ENCODE results near the gene TTC29.
"Not testable (repeated sequence)": the region's sequence is repeated elsewhere in the genome, so short reads cannot be mapped to it uniquely, and the experiment has no call there.

Gene TTC29

DNA sequence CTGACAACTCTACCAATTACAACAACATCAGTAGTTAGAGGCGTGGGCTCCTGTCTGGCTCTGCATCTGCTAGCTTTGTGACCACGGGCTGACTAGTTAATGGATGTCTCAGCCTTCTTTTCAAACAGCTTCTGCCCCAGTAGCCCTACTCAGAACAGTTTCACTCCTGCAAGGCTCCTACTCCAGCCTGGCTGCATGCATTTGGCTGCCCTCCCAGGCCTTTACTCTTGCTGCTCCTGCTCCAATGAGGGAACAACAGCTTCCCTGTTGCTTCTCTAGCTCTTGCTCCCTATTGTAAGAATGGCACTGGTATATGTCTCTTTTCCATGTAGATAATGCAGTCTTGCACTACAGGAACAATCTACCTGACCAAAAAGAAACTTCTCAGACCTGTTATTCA, 93.3 kb downstream of the TTC29 start:
- DNase-seq: no peak

GRCh38 chr4:146847345-146847744, 98.3 kb downstream of the TTC29 start:
- DNase-seq: no peak

GRCh38 chr4:146846882-146847281, 98.8 kb downstream of the TTC29 start:
- no peak for DNase-seq

- DNase-seq: no peak
Measured at GRCh38 chr4:146844761-146845160, 100.9 kb downstream of the TTC29 start.

- DNase-seq: no peak
Measured at GRCh38 chr4:146842876-146843275, 102.8 kb downstream of the TTC29 start.

DNA sequence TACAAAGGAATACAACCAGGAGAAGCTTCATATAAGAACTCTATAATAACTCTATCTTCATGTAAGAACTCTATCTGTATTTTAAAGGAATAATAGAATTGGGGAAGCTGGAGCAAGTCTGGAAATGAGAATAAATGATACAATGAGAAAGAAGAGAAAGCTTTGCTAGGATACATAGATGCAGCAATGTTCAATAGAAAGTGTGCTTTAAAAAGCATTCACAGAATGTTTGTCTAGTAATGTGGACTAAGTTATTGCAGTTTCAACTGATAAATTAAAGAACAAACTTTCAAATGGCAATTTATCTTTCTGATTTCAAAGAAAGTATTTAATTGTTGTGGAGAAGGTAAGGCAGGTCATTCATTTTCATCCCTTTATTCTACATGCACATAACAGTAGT, 104.9 kb downstream of the TTC29 start:
- no peak for DNase-seq

- no peak for DNase-seq
Measured at GRCh38 chr4:146835096-146835495, 110.6 kb downstream of the TTC29 start.

GRCh38 chr4:146834263-146835034, 111.2 kb downstream of the TTC29 start:
- DNase-seq: no peak

DNA sequence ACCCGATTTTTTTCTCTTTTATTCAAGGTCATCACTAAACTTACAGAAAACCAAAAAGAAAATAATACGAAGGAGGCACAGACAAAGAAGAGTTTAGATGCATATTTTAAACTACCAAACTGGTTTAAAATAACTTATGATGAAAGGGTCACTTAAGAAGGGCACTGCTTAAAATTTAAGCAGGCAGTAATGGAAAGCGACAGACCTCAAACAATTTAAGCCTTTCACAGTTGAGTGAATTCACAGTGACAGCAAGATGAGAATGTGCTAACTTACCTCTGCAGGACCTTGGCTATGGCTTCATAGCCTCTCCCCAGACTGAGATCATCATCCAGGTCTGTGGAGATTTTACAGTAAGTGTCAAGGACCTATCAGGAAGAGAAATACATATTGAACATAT, 112.1 kb downstream of the TTC29 start:
- no peak for DNase-seq

DNA sequence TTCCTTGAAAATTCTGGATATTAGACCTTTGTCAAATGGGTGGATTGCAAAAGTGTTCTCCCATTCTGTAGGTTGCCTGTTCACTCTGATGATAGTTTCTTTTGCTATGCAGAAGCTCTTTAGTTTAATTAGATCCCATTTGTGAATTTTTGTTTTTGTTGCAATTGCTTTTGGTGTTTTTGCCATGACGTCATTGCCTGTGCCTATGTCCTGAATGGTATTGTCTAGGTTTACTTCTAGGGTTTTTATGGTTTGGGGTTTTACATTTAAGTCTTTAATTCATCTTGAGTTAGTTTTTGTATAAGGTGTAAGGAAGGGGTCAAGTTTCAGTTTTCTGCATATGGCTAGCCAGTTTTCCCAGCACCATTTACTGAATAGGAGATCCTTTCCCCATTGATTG, 122.7 kb downstream of the TTC29 start:
- DNase-seq: not testable (repeated sequence)

- DNase-seq: no peak
Measured at GRCh38 chr4:146814750-146815149, 130.9 kb downstream of the TTC29 start.

- no peak for DNase-seq
Measured at GRCh38 chr4:146795711-146796110, 150.0 kb downstream of the TTC29 start.

DNA sequence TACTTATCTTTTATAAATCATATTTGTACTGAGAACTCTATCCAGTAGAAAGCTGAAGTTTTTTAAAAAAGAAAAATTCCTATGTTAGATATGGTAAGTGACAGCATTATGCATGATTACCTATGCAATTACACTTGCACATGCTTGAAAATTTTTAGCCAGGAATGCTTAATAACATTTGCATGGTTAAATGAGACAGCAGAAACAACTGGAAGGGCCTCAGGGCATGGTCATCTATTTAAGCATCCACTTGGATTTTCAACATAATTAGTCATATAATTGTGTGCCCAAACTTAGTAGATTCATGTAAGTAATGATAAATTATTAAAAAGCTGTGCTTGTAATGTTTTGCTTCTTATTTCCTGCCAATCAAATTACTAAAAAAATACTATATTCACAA, 151.9 kb downstream of the TTC29 start:
- DNase-seq: no peak

DNA sequence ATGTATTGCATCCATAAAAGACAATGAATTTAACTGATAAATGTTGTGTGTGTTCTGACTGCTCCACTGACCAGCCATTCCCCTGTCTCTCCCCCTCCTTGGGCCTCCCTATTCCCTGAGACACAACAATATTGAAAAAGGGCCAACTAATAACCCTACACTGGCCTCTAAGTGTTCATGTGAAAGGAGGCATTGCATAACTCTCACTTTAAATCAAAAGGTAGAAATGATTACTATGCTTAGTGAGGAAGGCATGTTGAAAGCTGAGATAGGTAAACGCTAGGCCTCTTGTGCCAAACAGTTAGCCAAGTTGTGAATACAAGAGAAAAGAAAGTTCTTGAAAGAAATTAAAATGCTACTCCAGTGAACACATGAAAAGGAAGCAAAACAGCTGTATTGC, 154.2 kb downstream of the TTC29 start:
- DNase-seq: no peak

DNA sequence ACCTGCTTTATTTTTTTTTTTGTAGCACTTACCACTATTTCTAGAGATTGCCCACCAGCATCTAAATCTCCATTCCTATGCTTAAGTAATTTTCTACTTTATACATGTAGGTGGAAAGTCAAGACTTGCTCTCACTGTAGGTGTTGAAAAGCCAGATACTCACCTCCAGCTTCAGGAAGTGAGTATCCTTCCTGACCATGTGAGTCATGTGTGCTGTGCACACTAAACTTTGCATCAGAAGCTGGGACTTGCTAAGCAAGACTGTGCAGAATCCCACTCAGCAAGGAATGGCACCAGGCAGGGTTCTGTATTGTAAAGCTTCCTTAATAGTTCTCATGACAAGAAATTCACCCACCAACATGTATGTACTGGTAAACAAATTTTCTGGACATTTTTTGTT, 155.1 kb downstream of the TTC29 start:
- no peak for DNase-seq

DNA sequence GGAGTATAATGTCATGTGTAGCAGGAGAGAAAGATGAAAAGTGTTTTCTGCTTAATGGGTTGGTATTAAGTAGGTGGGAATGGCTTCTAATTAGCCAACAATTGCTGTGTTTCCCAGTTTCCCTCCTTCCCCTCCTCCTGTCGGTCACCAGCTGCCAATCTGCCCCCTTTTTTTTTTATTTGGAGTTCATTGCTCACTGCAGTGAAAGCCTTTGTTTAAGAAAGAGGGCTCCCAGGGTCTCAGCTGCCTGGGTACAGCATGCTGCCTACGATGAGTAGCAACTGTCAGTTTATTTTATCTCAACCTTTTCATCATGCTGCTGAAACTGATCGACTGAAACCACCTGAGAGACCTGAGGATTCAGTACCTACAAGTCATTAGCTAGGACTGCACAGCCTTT, 157.9 kb downstream of the TTC29 start:
- DNase-seq: no peak

- no peak for DNase-seq
Measured at GRCh38 chr4:146776691-146777090, 169.0 kb downstream of the TTC29 start.

DNA sequence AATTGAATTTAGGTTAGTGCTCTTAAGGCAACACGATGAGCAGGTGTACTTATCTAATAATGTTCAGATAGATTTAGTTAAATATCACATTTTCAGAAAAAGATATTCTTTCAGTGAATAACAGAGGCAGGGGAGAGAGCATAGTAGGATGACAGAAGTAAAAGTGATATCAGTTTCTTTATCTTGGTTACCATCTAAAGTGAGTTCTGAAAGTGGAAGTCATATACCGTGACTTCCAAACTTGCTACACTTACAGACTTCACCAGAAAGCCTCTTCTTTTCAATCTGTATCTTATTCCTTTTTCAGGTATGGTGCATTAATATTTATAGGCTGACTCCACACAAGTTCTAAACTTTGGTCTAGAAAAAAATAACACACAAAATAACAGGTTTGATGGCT, 182.1 kb downstream of the TTC29 start:
- DNase-seq: no peak

DNA sequence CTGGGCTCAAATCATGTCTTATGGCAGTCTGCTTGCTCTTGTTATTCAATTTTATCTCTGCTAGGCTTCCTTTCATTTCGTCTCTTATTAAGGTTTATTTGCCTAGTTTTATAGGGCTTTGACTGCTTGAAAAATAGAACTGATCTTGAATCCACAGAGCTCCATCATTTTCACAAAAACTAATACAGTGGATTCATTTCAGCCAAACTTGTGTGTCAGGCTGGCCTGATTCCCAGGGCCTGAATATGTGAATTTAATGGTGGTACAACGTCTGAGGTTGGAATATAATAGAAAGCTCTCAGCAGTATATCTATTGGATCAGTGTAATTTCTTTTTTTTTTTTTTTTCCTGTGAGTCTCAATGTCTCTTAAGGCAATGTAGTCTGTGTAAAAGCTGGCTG, 183.6 kb downstream of the TTC29 start:
- DNase-seq: no peak

- DNase-seq: no peak
Measured at GRCh38 chr4:146742416-146742815, 203.2 kb downstream of the TTC29 start.

- no peak for DNase-seq
Measured at GRCh38 chr4:146739182-146739581, 206.5 kb downstream of the TTC29 start.

DNA sequence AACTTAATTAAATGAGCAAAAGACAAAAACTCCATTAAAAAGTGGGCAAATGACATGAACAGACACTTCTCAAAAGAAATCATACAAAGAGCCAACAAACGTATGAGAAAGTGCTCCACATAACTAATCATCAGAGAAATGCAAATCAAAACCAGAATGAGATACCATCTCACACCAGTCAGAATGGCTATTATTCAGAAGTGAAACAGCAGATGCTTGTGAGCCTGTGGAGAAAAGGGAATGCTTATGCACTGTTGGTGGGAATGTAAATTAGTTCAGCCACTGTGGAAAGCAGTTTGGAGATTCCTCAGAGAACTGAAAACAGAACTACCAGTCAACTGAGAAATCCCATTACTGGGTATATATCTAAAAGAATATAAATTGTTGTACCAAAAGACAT, 222.1 kb downstream of the TTC29 start:
- not testable (repeated sequence) for DNase-seq

- no peak for DNase-seq
Measured at GRCh38 chr4:146709956-146710355, 235.7 kb downstream of the TTC29 start.

GRCh38 chr4:146699910-146700309, 245.8 kb downstream of the TTC29 start:
- DNase-seq: no peak

- no peak for DNase-seq
Measured at GRCh38 chr4:146674829-146675570, 270.7 kb downstream of the TTC29 start.

Measured in bone marrow (tissue), 2 donors.